H1 (cell line): ENCODE data around the gene ZFP91. TPM values are rescaled to one million over a fixed set of nuclear protein-coding genes. Genes with fewer than 3 reads are reported as not detected.

Source experiments
- CTCF ChIA-PET: fragments of 300-600 bp; sonication (Branson Sonifier 250); formaldehyde crosslinking; loops from one replicate; lab custom pipeline; 2021; ENCODE audit not compliant: partially characterized antibody; lab: Charles Lee
- POLR2A ChIA-PET: fragments of 300-600 bp; sonication (Branson Sonifier 250); formaldehyde crosslinking; loops from one replicate; lab custom pipeline; 2021; ENCODE audit warnings: inconsistent platforms; ENCODE audit not compliant: partially characterized antibody; lab: Charles Lee
- DNase-seq, 2 experiments: peaks; one replicate each; pipeline versions ENCODE4 v3.0.0 to v3.0.0-alpha.2; 2010 to 2022; ENCODE audit warnings: low spot score in 2 of 2, low read depth in 1 of 2, mixed read lengths in 1 of 2
- FAIRE-seq: peaks from 2 replicates; lab custom pipeline; 2011; peaks lifted over from hg19 to GRCh38; lab: Jason Lieb, UNC
- H2AFZ ChIP-seq: 2 replicates; pipeline ENCODE4 v1.8.1; 2012; ENCODE audit warnings: low read length, inconsistent platforms
- H2AK5ac ChIP-seq: 2 replicates; pipeline ENCODE4 v1.6.1; 2013; ENCODE audit warnings: low read depth, low read length
- H2BK120ac ChIP-seq: replicated peaks from 2 replicates; pipeline ENCODE3; 2013; ENCODE audit warnings: low read depth, low read length, inconsistent platforms
- H2BK12ac ChIP-seq: 2 replicates; pipeline ENCODE4 v1.6.1; 2013; ENCODE audit warnings: low read depth, low read length
- H2BK15ac ChIP-seq: 2 replicates; pipeline ENCODE4 v1.6.1; 2013; ENCODE audit warnings: low read length
- H2BK20ac ChIP-seq: 2 replicates; pipeline ENCODE4 v1.6.1; 2013; ENCODE audit warnings: low read length
- H2BK5ac ChIP-seq: 2 replicates; pipeline ENCODE4 v1.6.1; 2013; ENCODE audit warnings: low read depth, low read length
- H3K14ac ChIP-seq: 2 replicates; pipeline ENCODE4 v1.6.1; 2013; ENCODE audit warnings: inconsistent platforms; ENCODE audit not compliant: insufficient read length
- H3K18ac ChIP-seq: 2 replicates; pipeline ENCODE4 v1.6.1; 2013; ENCODE audit warnings: low read length; ENCODE audit errors: extremely low read depth
- H3K23ac ChIP-seq: 2 replicates; pipeline ENCODE4 v1.6.1; 2013; ENCODE audit warnings: inconsistent platforms; ENCODE audit not compliant: insufficient read length
- H3K23me2 ChIP-seq: 2 replicates; pipeline ENCODE4 v1.6.1; 2013; ENCODE audit warnings: low read depth, low read length
- H3K27ac ChIP-seq: 2 replicates; pipeline ENCODE4 v1.6.1; 2011; ENCODE audit warnings: low read depth, low read length, inconsistent platforms
- H3K27me3 ChIP-seq, 4 experiments: replicated peaks in 1 of 4; 1 replicate in 1 of 4; 2 replicates in 3 of 4; pipeline versions ENCODE4 v1.6.1 to v1.8.1; 2011 to 2013; ENCODE audit warnings: low read length in 3 of 4, mild to moderate bottlenecking in 3 of 4, inconsistent platforms in 2 of 4, mixed read lengths in 2 of 4, moderate library complexity in 1 of 4; ENCODE audit not compliant: control insufficient read depth in 3 of 4, insufficient read depth in 3 of 4; ENCODE audit errors: extremely low read depth in 1 of 4
- H3K36me3 ChIP-seq, 4 experiments: 2 replicates each; pipeline versions ENCODE4 v1.6.1 to v1.8.1; 2011 to 2013; ENCODE audit warnings: mild to moderate bottlenecking in 4 of 4, low read length in 3 of 4, moderate library complexity in 2 of 4, control low read depth in 1 of 4, inconsistent platforms in 1 of 4; ENCODE audit not compliant: insufficient read depth in 4 of 4, control insufficient read depth in 2 of 4
- H3K4ac ChIP-seq: replicated peaks from 2 replicates; pipeline ENCODE3; 2013; ENCODE audit warnings: low read length, low read depth, mixed read lengths, inconsistent platforms; ENCODE audit not compliant: insufficient read length
- H3K4me1 ChIP-seq, 4 experiments: replicated peaks in 1 of 4; 1 replicate in 1 of 4; 2 replicates in 3 of 4; pipeline versions ENCODE4 v1.6.1 to v1.8.1; 2011 to 2013; ENCODE audit warnings: low read length in 3 of 4, inconsistent platforms in 2 of 4, mixed read lengths in 1 of 4; ENCODE audit not compliant: insufficient read depth in 4 of 4, control insufficient read depth in 3 of 4
- H3K4me2 ChIP-seq, 2 experiments: 2 replicates each; pipeline versions ENCODE4 v1.6.1 to v1.8.1; 2011 to 2013; ENCODE audit warnings: low read depth in 2 of 2, low read length in 2 of 2, control low read depth in 1 of 2, inconsistent platforms in 1 of 2, mild to moderate bottlenecking in 1 of 2; ENCODE audit not compliant: insufficient read depth in 1 of 2
- H3K4me3 ChIP-seq, 4 experiments: fragments of 200-600, 300-600 bp in 1 of 4; sonication (generic), shearing (Covaris generic), sonication (Bioruptor Twin) in 1 of 4; 2 replicates each; pipeline versions ENCODE4 v1.5.1 to v1.8.1; 2011 to 2016; ENCODE audit warnings: low read length in 4 of 4, low read depth in 3 of 4, control low read depth in 2 of 4, inconsistent platforms in 2 of 4, mild to moderate bottlenecking in 2 of 4, mixed read lengths in 1 of 4, moderate library complexity in 1 of 4; ENCODE audit not compliant: insufficient read depth in 2 of 4; ENCODE audit errors: extremely low read depth in 1 of 4
- H3K56ac ChIP-seq: replicated peaks from 2 replicates; pipeline ENCODE3; 2013; ENCODE audit warnings: low read depth, mild to moderate bottlenecking, mixed read lengths, low read length, inconsistent platforms; ENCODE audit not compliant: insufficient read length
- H3K79me1 ChIP-seq: 2 replicates; pipeline ENCODE4 v1.6.1; 2013; ENCODE audit warnings: low read depth, low read length, control low read depth
- H3K79me2 ChIP-seq, 2 experiments: 2 replicates each; pipeline versions ENCODE4 v1.6.1 to v1.8.1; 2012 to 2013; ENCODE audit warnings: low read length in 2 of 2, mild to moderate bottlenecking in 2 of 2, inconsistent platforms in 1 of 2; ENCODE audit not compliant: insufficient read depth in 2 of 2, control insufficient read depth in 1 of 2
- H3K9ac ChIP-seq, 4 experiments: replicated peaks in 1 of 4; 1 replicate in 1 of 4; 2 replicates in 3 of 4; pipeline versions ENCODE4 v1.6.1 to v1.8.1; 2011 to 2013; ENCODE audit warnings: low read depth in 3 of 4, low read length in 3 of 4, control low read depth in 2 of 4, mild to moderate bottlenecking in 2 of 4, moderate library complexity in 2 of 4, inconsistent platforms in 1 of 4; ENCODE audit errors: extremely low read depth in 1 of 4
- H3K9me3 ChIP-seq, 2 experiments: 2 replicates each; pipeline versions ENCODE4 v1.6.1 to v1.8.1; 2012 to 2013; ENCODE audit warnings: mild to moderate bottlenecking in 2 of 2, moderate library complexity in 2 of 2, control low read depth in 1 of 2, inconsistent platforms in 1 of 2, low read depth in 1 of 2, low read length in 1 of 2, mixed read lengths in 1 of 2; ENCODE audit not compliant: insufficient read depth in 2 of 2
- H4K20me1 ChIP-seq, 2 experiments: replicated peaks in 1 of 2; 2 replicates each; pipeline versions ENCODE3 to v1.8.1; 2011 to 2013; ENCODE audit warnings: inconsistent platforms in 2 of 2, low read length in 2 of 2, mild to moderate bottlenecking in 1 of 2; ENCODE audit not compliant: insufficient read depth in 2 of 2, control insufficient read depth in 1 of 2
- H4K5ac ChIP-seq: 2 replicates; pipeline ENCODE4 v1.6.1; 2013; ENCODE audit warnings: low read length, low read depth, mixed read lengths, inconsistent platforms; ENCODE audit not compliant: insufficient read length
- H4K8ac ChIP-seq: 2 replicates; pipeline ENCODE4 v1.8.0; 2013; ENCODE audit warnings: mild to moderate bottlenecking, moderate library complexity, low read length, inconsistent platforms; ENCODE audit not compliant: insufficient read depth; ENCODE audit errors: extremely low read depth
- H4K91ac ChIP-seq: replicated peaks from 2 replicates; pipeline ENCODE3; 2013; ENCODE audit warnings: low read length, mixed read lengths, inconsistent platforms; ENCODE audit not compliant: insufficient read length
- BRCA1 ChIP-seq: IDR thresholded peaks from 2 replicates; pipeline ENCODE4 v1.6.1; 2012; ENCODE audit warnings: low read depth, low read length, improper control_type of control experiment
- CBX8 ChIP-seq: fragments of 300-800, 300-1000 bp; sonication (generic); IDR thresholded peaks from 2 replicates; pipeline ENCODE4 v1.7.1; 2016; ENCODE audit warnings: low read depth, low read length, borderline replicate concordance
- CTBP2 ChIP-seq: IDR thresholded peaks from 2 replicates; pipeline ENCODE4 v1.7.0; 2011; ENCODE audit warnings: borderline replicate concordance, mild to moderate bottlenecking, moderate library complexity, mixed read lengths, low read length; ENCODE audit not compliant: insufficient read depth, insufficient read length
- FOSL1 ChIP-seq: IDR thresholded peaks from 2 replicates; pipeline ENCODE4 v1.6.1; 2011; ENCODE audit warnings: mild to moderate bottlenecking, low read depth, low read length, moderate library complexity; ENCODE audit not compliant: insufficient read depth
- POLR2AphosphoS5 ChIP-seq: IDR thresholded peaks from 2 replicates; pipeline ENCODE4 v1.6.1; 2011; ENCODE audit warnings: low read depth, low read length
- SAP30 ChIP-seq: fragments of 300-600 bp; sonication (generic); IDR thresholded peaks from 2 replicates; pipeline ENCODE4 v1.7.1; 2012; ENCODE audit warnings: low read length, moderate library complexity, mild to moderate bottlenecking, inconsistent platforms; ENCODE audit not compliant: insufficient read depth, insufficient replicate concordance
- SP2 ChIP-seq: IDR thresholded peaks from 2 replicates; pipeline ENCODE4 v1.6.1; 2012; ENCODE audit warnings: mild to moderate bottlenecking, low read length, inconsistent platforms
- SRF ChIP-seq: IDR thresholded peaks from 2 replicates; pipeline ENCODE4 v1.6.1; 2011; ENCODE audit warnings: mild to moderate bottlenecking, low read depth, low read length, moderate library complexity
- TBP ChIP-seq: IDR thresholded peaks from 2 replicates; pipeline ENCODE4 v1.6.1; 2011; ENCODE audit warnings: low read depth, low read length, improper control_type of control experiment
- USF2 ChIP-seq: IDR thresholded peaks from 2 replicates; pipeline ENCODE4 v1.6.1; 2011; ENCODE audit warnings: low read length, improper control_type of control experiment
- ZNF274 ChIP-seq: IDR thresholded peaks from 2 replicates; pipeline ENCODE4 v1.7.0; 2012; ENCODE audit warnings: low read length, borderline replicate concordance; ENCODE audit errors: extremely low read depth
- WGBS, 2 experiments: shearing (Covaris generic) in 1 of 2; methylation state at CpG; one replicate each; pipeline versions ENCODE4 v1.1.6 to v1.1.7; 2013 to 2015; ENCODE audit warnings: low lambda C conversion rate in 2 of 2, mixed read lengths in 2 of 2, inconsistent platforms in 1 of 2, low coverage in 1 of 2, missing lambda C conversion rate in 1 of 2; ENCODE audit not compliant: insufficient replicate concordance in 2 of 2, insufficient coverage in 1 of 2, insufficient read length in 1 of 2; ENCODE audit errors: extremely low coverage in 1 of 2, missing lambda C conversion rate in 1 of 2; 5-methylcytosine and 5-hydroxymethylcytosine counted together
- polyA plus RNA-seq, 7 experiments: library from polyadenylated mRNA; depleted of rRNA in 3 of 7; stranded (reverse) in 5 of 7; unstranded in 2 of 7; fragments of >200 nt in 5 of 7; fragments of 200-250 nt in 2 of 7; gene quantifications; 1 replicate in 5 of 7; 2 replicates in 1 of 7; 4 replicates in 1 of 7; pipeline versions ENCODE4 v1.2.1 to v1.2.3, GENCODE V29; 2011 to 2013; ENCODE audit warnings: missing spikeins in 2 of 7, mixed read lengths in 2 of 7
- total RNA-seq: library from RNA; stranded (reverse); fragmentation: NEBNext Ultra II Directional; extraction: Animal tissue kit (Norgen Biotek cat#: 25700); gene quantifications from 2 replicates; pipeline ENCODE4 v1.2.1, GENCODE V29; 2021

Gene ZFP91
- total and polyA plus RNA-seq, 2 of the 8 experiments (the other 6 are each of a cell fraction or from before 2014, with no cell fraction given), result 10.7 to 29.0 TPM

GRCh38 chr11:58639669-58640068 lies 60.8 kb downstream of the ZFP91 start:
- Histone ChIP-seq H2BK5ac (no peak overlapping the region), H3K9ac (no peak overlapping the region), H2BK120ac (no peak overlapping the region), H3K9me3 (peaks cover 2 to 3% of the 10 kb centered on the region in 2 experiments; a peak in 1 of 4 replicates), H3K14ac (no peak overlapping the region), H3K79me2 (no peaks in the 10 kb centered on the region), H3K27me3 (no peaks in the 10 kb centered on the region; a peak in 1 of 7 replicates), H3K79me1 (no peaks in the 10 kb centered on the region), H4K20me1 (no peaks in the 10 kb centered on the region), H4K91ac (no peak overlapping the region), H3K4ac (no peak overlapping the region), H2BK15ac (no peak overlapping the region), H4K5ac (no peak overlapping the region), H3K18ac (no peak overlapping the region), H3K4me3 (no peak overlapping the region), H2BK20ac (no peak overlapping the region), H2BK12ac (no peak overlapping the region), H2AFZ (no peak overlapping the region), H3K36me3 (no peaks in the 10 kb centered on the region), H2AK5ac (no peak overlapping the region), H3K4me1 (no peaks in the 10 kb centered on the region), H4K8ac (no peak overlapping the region), H3K27ac (no peak overlapping the region), H3K56ac (no peak overlapping the region), H3K23me2 (no peaks in the 10 kb centered on the region), H3K4me2 (no peak overlapping the region), H3K23ac (no peak overlapping the region)
- TF ChIP-seq SRF, result no peak
- TF ChIP-seq SP2, result no peak
- TF ChIP-seq ZNF274, result no peak
- no peak for TF ChIP-seq POLR2AphosphoS5
- no peak for TF ChIP-seq BRCA1
- no peak for TF ChIP-seq FOSL1
- no peak for TF ChIP-seq SAP30
- no peak for TF ChIP-seq USF2
- no peak for TF ChIP-seq CBX8
- TF ChIP-seq CTBP2, result no peak
- TF ChIP-seq TBP, result no peak
- DNase-seq (no peak), FAIRE-seq (no peak)
- CTCF ChIA-PET, result interaction anchor here (0.9 to 4.8 kb wide), 4 partner anchors 11 to 149 kb away, joined by 3 to 37 read pairs (median 10); no protein-coding TSS in a partner anchor
- POLR2A ChIA-PET, result interaction anchor here (2.3 kb wide), 1 partner anchor 11 kb away, joined by 7 read pairs; no protein-coding TSS in a partner anchor
- 91% methylated on average over 2 of the region's 2 CpGs; no CpG with 5 or more reads in 1 of the 2 experiments for WGBS, 2 experiments
